ENCODE results near the gene SLC2A6.

SLC2A6 gene

GRCh38 chr9:133426011-133426410, 52.9 kb downstream of the SLC2A6 start:
- TF ChIP-seq ZFX (IDR thresholded peaks at IDR 0.05; ENCODE audit: borderline replicate concordance) (no peak), CTCF (IDR thresholded peaks at IDR 0.05) (no peak)
- H3K27ac ChIP-seq, result no peak overlapping the region

GRCh38 chr9:133425049-133425632, 53.8 kb downstream of the SLC2A6 start:
- TF ChIP-seq CTCF (IDR thresholded peaks at IDR 0.05) (no peak), ZFX (IDR thresholded peaks at IDR 0.05; ENCODE audit: borderline replicate concordance) (no peak)
- no peak overlapping the region for H3K27ac ChIP-seq

GRCh38 chr9:133424187-133424586, 54.7 kb downstream of the SLC2A6 start:
- no peak overlapping the region for H3K27ac ChIP-seq
- TF ChIP-seq ZFX (IDR thresholded peaks at IDR 0.05; ENCODE audit: borderline replicate concordance) (no peak), CTCF (IDR thresholded peaks at IDR 0.05) (no peak)

GRCh38 chr9:133423216-133423615, 55.7 kb downstream of the SLC2A6 start:
- no peak for TF ChIP-seq ZFX (IDR thresholded peaks at IDR 0.05; ENCODE audit: borderline replicate concordance)
- no peak for TF ChIP-seq CTCF (IDR thresholded peaks at IDR 0.05)
- H3K27ac ChIP-seq, result no peak overlapping the region

- H3K27ac ChIP-seq, result no peak within 1 kb of the TSS
Observed at GRCh38 chr9:133421615-133422542, 57.0 kb downstream of the SLC2A6 start, which contains the start of gene ADAMTS13. Gene ADAMTS13 (plus strand): TSS chr9:133422367. CDS start chr9:133422444, 77 bp downstream.

More at GRCh38 chr9:133421615-133422542, 57.0 kb downstream of the SLC2A6 start, which contains the start of gene ADAMTS13:
- no peak for TF ChIP-seq ZFX (IDR thresholded peaks at IDR 0.05; ENCODE audit: borderline replicate concordance)
- TF ChIP-seq CTCF (IDR thresholded peaks at IDR 0.05), result no peak
